ENCODE results near the gene BICC1. TPM values are rescaled to one million over a fixed set of nuclear protein-coding genes. Genes with fewer than 3 reads are reported as not detected.

Gene BICC1
- total and polyA plus RNA-seq, 2 of the 4 experiments (the other 2 are of a cell fraction): 5.7 to 42.5 TPM

DNA sequence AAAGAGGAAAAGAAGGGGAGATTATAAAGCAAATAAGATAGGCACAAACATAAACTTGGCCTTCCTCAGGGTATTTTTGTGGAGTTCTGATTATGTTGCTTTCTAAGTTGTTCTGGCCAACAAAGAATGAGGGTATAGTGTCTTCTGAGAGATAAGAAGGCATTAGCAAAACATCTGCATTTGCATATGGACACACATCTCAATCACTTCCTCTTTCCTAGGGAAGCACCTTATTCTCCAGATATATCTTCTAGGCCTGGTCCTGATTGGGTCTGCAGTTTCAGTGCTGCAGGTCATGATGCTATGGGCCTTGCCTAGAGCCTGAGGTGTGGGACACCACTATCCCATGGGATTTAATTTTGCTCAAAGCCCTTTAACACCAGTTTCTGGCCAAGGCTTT, 355.0 kb downstream of the BICC1 start:
- H4K20me1 ChIP-seq (ENCODE audit: insufficient read depth, low read length): no peaks in the 10 kb centered on the region
- dilution Hi-C loops (cut with HindIII; ENCODE audit: low sequenced_read_pairs, unreplicated experiment): no loop called here
- no peak overlapping the region for H3K4me3 ChIP-seq (ENCODE audit: insufficient read depth, low read depth, low read length)
- no TSS peak for BruUV-seq (replicated peaks)
- H4K8ac ChIP-seq (ENCODE audit: low read depth in 2 of 2, low read length in 2 of 2): no peak overlapping the region
- no peak overlapping the region for H2AK5ac ChIP-seq (ENCODE audit: low read depth, low read length)
- H2BK5ac ChIP-seq (ENCODE audit: low read depth, low read length, poor library complexity, severe bottlenecking): no peak overlapping the region
- H3K18ac ChIP-seq (ENCODE audit: low read depth, low read length): no peak overlapping the region
- no peak overlapping the region for H3K4ac ChIP-seq (ENCODE audit: low read depth, low read length)
- no peaks in the 10 kb centered on the region for H3K79me1 ChIP-seq (ENCODE audit: low read depth in 1 of 2, low read length in 2 of 2)
- H3K36me3 ChIP-seq (ENCODE audit: control insufficient read depth, insufficient read depth, low read length): no peaks in the 10 kb centered on the region
- ChIA-PET CTCF (no interaction called here), POLR2A (ENCODE audit: unreplicated experiment) (no interaction called here)
- intact Hi-C loops (cut with micrococcal nuclease): no loop called here
- H3K9me3 ChIP-seq (ENCODE audit: control insufficient read depth, insufficient read depth, low read length): no peaks in the 10 kb centered on the region
- no peak overlapping the region for H2AFZ ChIP-seq (replicated peaks; ENCODE audit: low read length, poor library complexity)
- no peaks in the 10 kb centered on the region for H3K27me3 ChIP-seq (ENCODE audit: control insufficient read depth, insufficient read depth, low read length)
- H2BK20ac ChIP-seq (ENCODE audit: low read depth, low read length): no peak overlapping the region
- no peak overlapping the region for H3K9ac ChIP-seq (ENCODE audit: low read depth, low read length)
- H4K5ac ChIP-seq (ENCODE audit: low read depth, low read length): no peak overlapping the region
- no peak overlapping the region for H3K27ac ChIP-seq (ENCODE audit: insufficient read depth, low read length)
- in situ Hi-C loops (cut with MboI; ENCODE audit: low sequenced_read_pairs): no loop called here
- H3K4me1 ChIP-seq (ENCODE audit: control insufficient read depth, insufficient read depth, low read length): 0 out of 2 replicates have a peak, but pooled peaks cover 3% of the 10 kb centered on the region
- ATAC-seq (ENCODE audit: low read depth): no peak
- H3K23ac ChIP-seq (ENCODE audit: low read depth, low read length): no peak overlapping the region
- no peak for DNase-seq
- no peaks in the 10 kb centered on the region for H3K9me1 ChIP-seq (ENCODE audit: insufficient read depth, low read length)
- H3K14ac ChIP-seq (replicated peaks; ENCODE audit: low read depth, low read length): no peak overlapping the region
- TF ChIP-seq NFE2L2 (IDR thresholded peaks at IDR 0.05; ENCODE audit: low read depth, low read length) (no peak), CHD1 (IDR thresholded peaks at IDR 0.05; ENCODE audit: low read depth, low read length) (no peak), FOS (IDR thresholded peaks at IDR 0.05; ENCODE audit: low read depth, low read length) (no peak), MXI1 (IDR thresholded peaks at IDR 0.05; ENCODE audit: borderline replicate concordance, low read depth, low read length) (no peak), SMC3 (IDR thresholded peaks at IDR 0.05; ENCODE audit: low read depth, low read length) (no peak), MAFK (IDR thresholded peaks at IDR 0.05; ENCODE audit: low read depth, low read length) (no peak), RCOR1 (IDR thresholded peaks at IDR 0.05; ENCODE audit: insufficient replicate concordance, low read length) (no peak), BHLHE40 (IDR thresholded peaks at IDR 0.05; ENCODE audit: low read depth, low read length) (no peak), CEBPB (IDR thresholded peaks at IDR 0.05; ENCODE audit: low read depth, low read length) (no peak), ELK1 (IDR thresholded peaks at IDR 0.05; ENCODE audit: borderline replicate concordance, low read depth, low read length) (no peak), RFX5 (IDR thresholded peaks at IDR 0.05; ENCODE audit: low read depth, low read length) (no peak)
- TF ChIP-seq, protein P1, sequence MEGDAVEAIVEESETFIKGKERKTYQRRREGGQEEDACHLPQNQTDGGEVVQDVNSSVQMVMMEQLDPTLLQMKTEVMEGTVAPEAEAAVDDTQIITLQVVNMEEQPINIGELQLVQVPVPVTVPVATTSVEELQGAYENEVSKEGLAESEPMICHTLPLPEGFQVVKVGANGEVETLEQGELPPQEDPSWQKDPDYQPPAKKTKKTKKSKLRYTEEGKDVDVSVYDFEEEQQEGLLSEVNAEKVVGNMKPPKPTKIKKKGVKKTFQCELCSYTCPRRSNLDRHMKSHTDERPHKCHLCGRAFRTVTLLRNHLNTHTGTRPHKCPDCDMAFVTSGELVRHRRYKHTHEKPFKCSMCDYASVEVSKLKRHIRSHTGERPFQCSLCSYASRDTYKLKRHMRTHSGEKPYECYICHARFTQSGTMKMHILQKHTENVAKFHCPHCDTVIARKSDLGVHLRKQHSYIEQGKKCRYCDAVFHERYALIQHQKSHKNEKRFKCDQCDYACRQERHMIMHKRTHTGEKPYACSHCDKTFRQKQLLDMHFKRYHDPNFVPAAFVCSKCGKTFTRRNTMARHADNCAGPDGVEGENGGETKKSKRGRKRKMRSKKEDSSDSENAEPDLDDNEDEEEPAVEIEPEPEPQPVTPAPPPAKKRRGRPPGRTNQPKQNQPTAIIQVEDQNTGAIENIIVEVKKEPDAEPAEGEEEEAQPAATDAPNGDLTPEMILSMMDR (conservative IDR thresholded peaks at IDR 0.05; ENCODE audit: low read depth, low read length): no peak
- TF ChIP-seq, protein P2, sequence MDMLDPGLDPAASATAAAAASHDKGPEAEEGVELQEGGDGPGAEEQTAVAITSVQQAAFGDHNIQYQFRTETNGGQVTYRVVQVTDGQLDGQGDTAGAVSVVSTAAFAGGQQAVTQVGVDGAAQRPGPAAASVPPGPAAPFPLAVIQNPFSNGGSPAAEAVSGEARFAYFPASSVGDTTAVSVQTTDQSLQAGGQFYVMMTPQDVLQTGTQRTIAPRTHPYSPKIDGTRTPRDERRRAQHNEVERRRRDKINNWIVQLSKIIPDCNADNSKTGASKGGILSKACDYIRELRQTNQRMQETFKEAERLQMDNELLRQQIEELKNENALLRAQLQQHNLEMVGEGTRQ (IDR thresholded peaks at IDR 0.05; ENCODE audit: low read depth, low read length): no peak
- no peak overlapping the region for H2BK15ac ChIP-seq (ENCODE audit: low read depth, low read length)
- H2BK120ac ChIP-seq (ENCODE audit: low read depth, low read length): no peak overlapping the region
- no peak overlapping the region for H3K56ac ChIP-seq (ENCODE audit: extremely low read depth, insufficient read depth, low read length)
- H3K4me2 ChIP-seq (ENCODE audit: low read depth, low read length): no peak overlapping the region
- no peak overlapping the region for H4K91ac ChIP-seq (ENCODE audit: insufficient read depth, low read depth, low read length)
- H2AK9ac ChIP-seq (replicated peaks; ENCODE audit: low read depth, low read length, poor library complexity): no peak overlapping the region

Measured in IMR-90 (cell line).